T-helper 1 cell treated with Interleukin-12 subunit alpha and Interleukin-12 subunit beta and Interleukin-4 antibody, amounts not matched to agents 30 μg/mL and 1 μg/mL, for 36 hours (primary cell): ENCODE data around the gene RAB3C.
"Not testable (repeated sequence)": the region's sequence is repeated elsewhere in the genome, so short reads cannot be mapped to it uniquely, and the experiment has no call there.

Source experiments
- H3K27ac Mint-ChIP-seq: one replicate; pipeline ENCODE4 v1.8.0; 2021; ENCODE audit warnings: mild to moderate bottlenecking, mixed read lengths
- H3K27me3 Mint-ChIP-seq: one replicate; pipeline ENCODE4 v1.8.0; 2021; ENCODE audit warnings: low read depth, mixed read lengths
- H3K36me3 Mint-ChIP-seq: one replicate; pipeline ENCODE4 v1.8.0; 2021; ENCODE audit warnings: low read depth, mixed read lengths
- H3K4me1 Mint-ChIP-seq: one replicate; pipeline ENCODE4 v1.8.0; 2021; ENCODE audit warnings: low read depth, mixed read lengths
- H3K4me3 Mint-ChIP-seq: one replicate; pipeline ENCODE4 v1.8.0; 2021; ENCODE audit warnings: mild to moderate bottlenecking, moderate library complexity, mixed read lengths
- H3K9me3 Mint-ChIP-seq: one replicate; pipeline ENCODE4 v1.8.0; 2021; ENCODE audit warnings: mixed read lengths

Gene RAB3C

GRCh38 chr5:58572973-58573372, 9.9 kb upstream of the RAB3C start:
- not testable (repeated sequence) for H3K4me3 Mint-ChIP-seq, H3K9me3 Mint-ChIP-seq, H3K4me1 Mint-ChIP-seq, H3K27me3 Mint-ChIP-seq, H3K36me3 Mint-ChIP-seq, H3K27ac Mint-ChIP-seq

GRCh38 chr5:58579781-58580180, 3.1 kb upstream of the RAB3C start:
- H3K27ac Mint-ChIP-seq, result no peak overlapping the region
- peaks cover 10% of the 10 kb centered on the region for H3K4me1 Mint-ChIP-seq
- H3K36me3 Mint-ChIP-seq, result no peaks in the 10 kb centered on the region
- peaks cover 41% of the 10 kb centered on the region for H3K27me3 Mint-ChIP-seq
- H3K9me3 Mint-ChIP-seq, result no peaks in the 10 kb centered on the region
- no peak overlapping the region for H3K4me3 Mint-ChIP-seq

DNA sequence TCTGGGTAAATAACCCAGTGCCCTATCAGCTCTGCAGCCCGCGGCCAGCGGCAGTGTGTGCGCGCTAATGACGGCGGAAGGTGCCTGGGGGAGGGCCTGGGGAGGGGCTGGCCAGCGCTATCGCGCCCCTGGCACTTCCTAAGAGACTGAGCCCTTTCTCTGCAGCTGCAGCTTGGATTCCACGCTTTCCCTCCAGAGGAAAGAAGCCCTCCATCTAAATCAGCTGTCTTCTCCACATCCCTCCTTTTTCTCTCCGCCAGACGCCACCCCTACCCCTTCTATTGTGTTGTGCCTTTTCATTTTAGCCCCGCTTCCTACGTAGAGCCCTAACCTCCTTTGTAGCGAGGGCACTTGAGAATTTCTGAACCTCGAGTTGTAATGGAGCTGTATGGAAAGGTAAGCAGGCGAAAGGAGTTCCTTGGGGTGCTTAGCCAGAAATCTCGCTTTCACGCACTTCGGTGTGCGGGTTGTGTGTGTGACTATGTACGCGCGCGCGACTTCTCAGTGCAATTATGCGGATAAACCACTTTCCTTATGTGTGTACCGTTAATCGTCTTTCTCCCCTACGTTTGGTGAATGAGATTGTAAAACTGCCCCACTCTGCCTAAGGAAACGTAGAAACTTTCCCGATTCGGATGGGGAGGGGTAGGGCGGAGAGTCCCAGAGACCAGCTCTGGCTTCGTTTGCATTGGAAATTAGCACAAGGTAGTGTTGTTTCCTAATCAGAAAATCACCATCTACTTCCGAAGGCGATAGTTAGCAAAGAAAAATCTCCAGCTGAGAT, 664 bp upstream of the RAB3C start:
- no peaks in the 10 kb centered on the region for H3K36me3 Mint-ChIP-seq
- peak overlapping the region; percentile 81 for H3K4me3 Mint-ChIP-seq
- no peak overlapping the region for H3K27ac Mint-ChIP-seq
- peaks cover 49% of the 10 kb centered on the region for H3K27me3 Mint-ChIP-seq
- peaks cover 10% of the 10 kb centered on the region for H3K4me1 Mint-ChIP-seq
- H3K9me3 Mint-ChIP-seq, result no peaks in the 10 kb centered on the region

- Mint-ChIP-seq H3K36me3 (no peaks in the 10 kb centered on the region), H3K27me3 (no peaks in the 10 kb centered on the region), H3K9me3 (no peaks in the 10 kb centered on the region), H3K4me3 (no peak overlapping the region), H3K27ac (no peak overlapping the region), H3K4me1 (no peaks in the 10 kb centered on the region)
Measured at GRCh38 chr5:58595952-58596351, 13.1 kb downstream of the RAB3C start.

DNA sequence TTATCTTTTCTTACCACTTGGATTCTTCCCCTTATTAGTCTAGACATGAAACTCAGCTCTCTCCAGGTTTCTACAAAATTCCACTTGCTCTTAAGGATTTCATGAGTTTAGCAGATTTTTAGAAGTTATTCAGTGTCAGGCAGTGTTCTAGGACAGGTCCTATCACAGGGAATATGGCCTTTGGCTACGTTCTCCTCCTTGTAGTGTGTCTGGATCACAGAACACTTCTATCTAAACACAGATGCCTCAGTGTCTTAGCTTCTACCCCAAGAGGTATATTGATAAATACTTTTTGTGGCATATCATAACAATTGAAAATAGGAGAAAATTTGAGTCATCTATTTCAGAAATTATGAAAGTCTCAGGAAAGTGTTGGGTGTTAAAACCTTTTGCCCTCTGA, 15.6 kb downstream of the RAB3C start:
- Mint-ChIP-seq H3K9me3 (peaks cover 6% of the 10 kb centered on the region), H3K36me3 (no peaks in the 10 kb centered on the region), H3K4me1 (no peaks in the 10 kb centered on the region), H3K27ac (no peak overlapping the region), H3K27me3 (no peaks in the 10 kb centered on the region), H3K4me3 (no peak overlapping the region)

DNA sequence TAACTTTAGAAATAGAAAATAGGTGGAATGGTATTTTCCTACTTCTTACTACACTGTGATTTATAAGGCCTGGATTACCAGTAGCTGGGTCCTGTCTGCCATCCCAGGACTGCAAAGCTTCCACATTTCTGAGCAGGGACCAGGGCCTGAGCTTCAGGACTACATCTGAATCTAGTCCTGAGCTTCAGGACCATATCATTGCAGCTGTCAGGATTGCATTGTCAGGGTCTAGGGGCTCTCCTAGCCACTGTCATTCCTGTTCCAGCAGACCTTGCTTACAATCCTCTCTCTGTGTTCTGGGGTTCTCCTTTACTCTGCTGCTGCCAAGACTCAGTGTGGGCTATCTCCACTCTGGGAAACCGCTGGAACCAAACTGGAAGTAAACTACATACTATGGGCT, 16.3 kb downstream of the RAB3C start:
- Mint-ChIP-seq H3K27me3 (no peaks in the 10 kb centered on the region), H3K27ac (no peak overlapping the region), H3K4me1 (no peaks in the 10 kb centered on the region), H3K4me3 (no peak overlapping the region), H3K9me3 (peaks cover 6% of the 10 kb centered on the region), H3K36me3 (no peaks in the 10 kb centered on the region)

DNA sequence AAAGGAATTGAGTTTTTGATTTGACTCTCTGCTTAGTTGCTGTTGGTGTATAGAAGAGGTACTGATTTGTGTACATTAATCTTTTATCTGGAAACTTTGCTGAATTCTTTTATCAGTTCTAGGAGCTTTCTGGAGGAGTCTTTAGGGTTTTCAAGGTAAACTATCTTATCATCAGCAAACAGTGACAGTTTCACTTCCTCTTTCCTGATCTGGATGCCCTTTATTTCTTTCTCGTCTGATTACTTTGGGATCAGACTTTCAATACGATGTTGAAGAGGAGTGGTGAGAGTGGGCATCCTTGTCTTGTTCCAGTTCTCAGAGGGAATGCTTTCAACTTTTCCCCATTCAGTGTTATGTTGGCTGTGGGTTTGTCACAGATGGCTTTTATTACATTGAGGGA, 17.7 kb downstream of the RAB3C start:
- H3K9me3 Mint-ChIP-seq, H3K36me3 Mint-ChIP-seq, H3K4me3 Mint-ChIP-seq, H3K27ac Mint-ChIP-seq, H3K27me3 Mint-ChIP-seq, H3K4me1 Mint-ChIP-seq: not testable (repeated sequence)

DNA sequence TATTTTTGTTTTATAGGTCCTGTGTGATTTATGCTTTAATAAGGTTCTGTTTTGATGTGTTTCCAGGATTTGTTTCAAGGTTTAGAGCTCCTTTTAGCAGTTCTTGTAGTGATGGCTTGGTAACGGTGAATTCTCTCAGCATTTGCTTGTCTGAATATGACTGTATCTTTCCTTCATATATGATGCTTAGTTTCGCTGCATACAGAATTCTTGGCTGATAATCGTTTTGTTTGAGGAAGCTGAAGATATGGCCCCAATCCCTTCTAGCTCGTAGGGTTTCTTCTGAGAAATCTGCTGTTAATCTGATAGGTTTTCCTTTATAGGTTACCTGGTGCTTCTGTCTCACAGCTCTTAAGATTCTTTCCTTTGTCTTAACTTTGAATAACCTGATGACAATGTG, 20.0 kb downstream of the RAB3C start:
- H3K36me3 Mint-ChIP-seq, H3K4me3 Mint-ChIP-seq, H3K27ac Mint-ChIP-seq, H3K9me3 Mint-ChIP-seq, H3K27me3 Mint-ChIP-seq, H3K4me1 Mint-ChIP-seq: not testable (repeated sequence)

DNA sequence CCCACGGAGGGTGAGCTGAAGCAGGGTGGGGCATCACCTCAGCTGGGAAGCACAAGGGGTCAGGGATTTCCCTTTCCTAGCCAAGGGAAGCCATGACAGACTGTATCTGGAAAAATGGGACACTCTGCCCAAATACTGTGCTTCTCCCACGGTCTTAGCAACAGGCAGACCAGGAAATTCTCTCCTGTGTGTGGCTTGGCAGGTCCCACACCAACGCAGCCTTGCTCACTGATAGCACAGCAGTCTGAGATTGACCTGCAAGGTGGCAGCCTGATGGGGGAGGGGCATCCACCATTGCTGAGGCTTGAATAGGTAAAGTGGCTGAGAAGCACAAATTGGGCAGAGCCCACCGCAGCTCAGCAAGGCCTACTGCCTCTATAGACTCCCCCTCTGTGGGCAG, 23.2 kb downstream of the RAB3C start:
- Mint-ChIP-seq H3K9me3 (peaks cover 10% of the 10 kb centered on the region), H3K36me3 (no peaks in the 10 kb centered on the region), H3K27me3 (no peaks in the 10 kb centered on the region), H3K4me3 (no peak overlapping the region), H3K4me1 (no peaks in the 10 kb centered on the region), H3K27ac (no peak overlapping the region)

DNA sequence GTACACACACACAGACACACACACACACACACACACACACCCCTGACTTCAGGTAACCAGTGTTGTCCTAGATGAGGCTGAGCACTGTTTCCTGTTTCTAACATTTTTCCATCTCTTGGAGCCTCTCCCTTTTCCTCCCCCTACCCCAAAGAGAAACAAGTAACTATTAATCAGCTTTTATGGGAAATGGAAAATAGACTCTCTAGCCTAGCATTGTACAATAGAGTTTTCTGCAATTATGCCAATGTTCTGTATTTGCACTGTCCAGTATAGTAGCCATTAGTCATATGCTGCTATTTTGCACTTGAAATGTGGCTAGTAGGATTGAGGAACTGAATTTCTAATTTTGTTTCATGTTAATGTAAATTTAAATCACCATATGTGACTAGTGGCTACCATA, 33.1 kb downstream of the RAB3C start:
- Mint-ChIP-seq H3K36me3 (no peaks in the 10 kb centered on the region), H3K27me3 (no peaks in the 10 kb centered on the region), H3K4me3 (no peak overlapping the region), H3K4me1 (no peaks in the 10 kb centered on the region), H3K9me3 (no peaks in the 10 kb centered on the region), H3K27ac (no peak overlapping the region)

- H3K4me3 Mint-ChIP-seq, result no peak overlapping the region
- no peaks in the 10 kb centered on the region for H3K27me3 Mint-ChIP-seq
- H3K27ac Mint-ChIP-seq, result no peak overlapping the region
- H3K4me1 Mint-ChIP-seq, result no peaks in the 10 kb centered on the region
- no peaks in the 10 kb centered on the region for H3K36me3 Mint-ChIP-seq
- H3K9me3 Mint-ChIP-seq, result no peaks in the 10 kb centered on the region
Measured at GRCh38 chr5:58617241-58617640, 34.4 kb downstream of the RAB3C start.

GRCh38 chr5:58620336-58620735, 37.5 kb downstream of the RAB3C start:
- Mint-ChIP-seq H3K36me3 (no peaks in the 10 kb centered on the region), H3K27me3 (no peaks in the 10 kb centered on the region), H3K27ac (no peak overlapping the region), H3K9me3 (no peaks in the 10 kb centered on the region), H3K4me1 (no peaks in the 10 kb centered on the region), H3K4me3 (no peak overlapping the region)

DNA sequence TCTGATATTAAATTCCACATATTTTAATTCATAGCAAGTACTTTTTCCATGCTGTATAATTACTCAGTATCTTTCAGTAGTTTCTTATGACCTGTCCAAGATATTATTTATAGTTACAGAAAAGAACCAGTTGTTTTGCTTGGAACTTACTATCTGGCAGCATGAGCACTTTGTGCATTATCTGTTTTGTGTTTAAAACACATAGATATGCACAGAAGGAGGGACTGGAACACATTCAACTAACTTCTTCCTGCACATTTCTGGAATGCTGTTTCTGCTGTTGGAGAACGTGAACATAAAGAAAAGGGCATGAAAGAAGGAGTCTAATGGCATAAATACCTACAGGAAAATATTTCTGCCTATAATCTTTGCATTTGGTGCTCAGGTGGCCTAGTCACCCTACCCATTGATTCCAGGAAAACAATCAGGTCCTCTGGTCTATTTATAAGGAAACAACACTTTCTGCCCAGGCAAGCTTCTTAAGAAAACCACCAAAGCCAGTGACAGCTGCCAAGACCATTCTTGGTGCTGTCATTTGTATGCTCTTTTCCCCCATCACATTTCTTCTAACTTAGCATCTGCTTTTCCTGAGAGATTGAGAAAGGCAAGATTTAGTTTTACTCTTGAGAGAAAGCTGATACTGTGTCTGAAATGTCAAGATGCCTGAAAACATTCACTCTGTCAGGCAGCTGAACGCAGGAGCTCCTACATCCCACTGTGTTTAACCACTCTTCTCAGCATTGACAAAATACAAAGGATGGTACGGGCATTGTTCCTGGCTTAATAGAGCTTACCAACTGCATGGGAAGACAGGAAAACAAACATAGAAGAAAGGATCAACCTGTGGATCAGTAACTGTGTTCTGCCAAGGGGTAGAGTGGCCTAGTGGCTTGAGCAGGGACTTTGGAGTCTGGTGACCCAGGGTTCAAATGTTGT, 40.3 kb downstream of the RAB3C start:
- Mint-ChIP-seq H3K27me3 (no peaks in the 10 kb centered on the region), H3K4me1 (no peaks in the 10 kb centered on the region), H3K4me3 (no peak overlapping the region), H3K9me3 (no peaks in the 10 kb centered on the region), H3K27ac (no peak overlapping the region), H3K36me3 (no peaks in the 10 kb centered on the region)

DNA sequence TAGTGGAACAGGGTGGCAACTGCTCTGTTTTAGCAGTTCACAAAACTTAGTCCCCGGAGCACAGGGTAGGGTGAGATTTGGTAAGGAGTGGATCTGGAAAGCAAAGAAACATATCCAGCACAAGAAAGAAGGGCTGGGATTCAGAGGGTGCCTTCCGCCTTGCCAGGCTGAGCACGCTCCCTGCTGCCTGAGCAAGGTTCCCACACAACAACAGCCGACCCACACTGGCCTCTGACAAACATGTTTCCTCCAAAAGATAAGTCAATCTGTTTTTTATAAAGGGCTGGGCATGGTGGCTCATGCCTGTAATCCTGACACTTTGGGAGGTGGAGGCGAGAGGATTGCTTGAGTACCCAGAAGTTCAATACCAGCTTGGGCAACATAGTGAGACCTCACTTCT, 45.8 kb downstream of the RAB3C start:
- no peaks in the 10 kb centered on the region for H3K9me3 Mint-ChIP-seq
- no peaks in the 10 kb centered on the region for H3K4me1 Mint-ChIP-seq
- H3K27ac Mint-ChIP-seq, result no peak overlapping the region
- H3K27me3 Mint-ChIP-seq, result no peaks in the 10 kb centered on the region
- no peaks in the 10 kb centered on the region for H3K36me3 Mint-ChIP-seq
- H3K4me3 Mint-ChIP-seq, result no peak overlapping the region
